Fibroblast of mammary gland (primary cell): ENCODE data around the gene PF4V1.
A peak's percentile ranks its signal among the peaks of the same experiment; 100 is the strongest.

Source experiments
- DNase-seq: peaks from one replicate; pipeline ENCODE4 v3.0.0-alpha.2; 2010; ENCODE audit warnings: low read depth
- H3K4me3 ChIP-seq: 2 replicates; pipeline ENCODE4 v1.5.1; 2011; ENCODE audit warnings: low read depth, mild to moderate bottlenecking, low read length, moderate library complexity; ENCODE audit not compliant: control insufficient read depth
- TF ChIP-seq, protein P1 (sequence below): conservative IDR thresholded peaks from 2 replicates; pipeline ENCODE4 v1.5.1; 2011; ENCODE audit warnings: low read depth, low read length, inconsistent platforms; ENCODE audit not compliant: control insufficient read depth, insufficient read depth

Gene PF4V1

DNA sequence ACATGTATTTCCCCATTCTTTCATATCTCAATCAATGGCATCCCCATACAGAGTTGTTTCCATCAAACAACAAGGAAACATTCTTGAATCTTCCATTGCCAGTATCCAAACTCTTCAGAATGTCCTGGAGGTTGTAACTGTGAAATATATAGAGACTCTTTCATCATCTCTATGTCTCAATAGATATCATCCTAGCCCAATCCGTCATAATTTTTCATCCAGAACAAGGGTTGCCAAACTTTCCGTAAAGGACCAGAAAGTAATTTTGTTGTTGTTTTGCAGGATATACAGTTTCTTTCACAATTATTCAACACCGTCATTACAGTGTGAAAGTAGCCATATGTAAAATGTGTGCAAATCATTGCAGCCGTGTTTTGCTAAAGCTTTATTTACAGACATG, 31.8 kb upstream of the PF4V1 start:
- no peak overlapping the region for H3K4me3 ChIP-seq
- no peak for DNase-seq
- TF ChIP-seq, protein P1, sequence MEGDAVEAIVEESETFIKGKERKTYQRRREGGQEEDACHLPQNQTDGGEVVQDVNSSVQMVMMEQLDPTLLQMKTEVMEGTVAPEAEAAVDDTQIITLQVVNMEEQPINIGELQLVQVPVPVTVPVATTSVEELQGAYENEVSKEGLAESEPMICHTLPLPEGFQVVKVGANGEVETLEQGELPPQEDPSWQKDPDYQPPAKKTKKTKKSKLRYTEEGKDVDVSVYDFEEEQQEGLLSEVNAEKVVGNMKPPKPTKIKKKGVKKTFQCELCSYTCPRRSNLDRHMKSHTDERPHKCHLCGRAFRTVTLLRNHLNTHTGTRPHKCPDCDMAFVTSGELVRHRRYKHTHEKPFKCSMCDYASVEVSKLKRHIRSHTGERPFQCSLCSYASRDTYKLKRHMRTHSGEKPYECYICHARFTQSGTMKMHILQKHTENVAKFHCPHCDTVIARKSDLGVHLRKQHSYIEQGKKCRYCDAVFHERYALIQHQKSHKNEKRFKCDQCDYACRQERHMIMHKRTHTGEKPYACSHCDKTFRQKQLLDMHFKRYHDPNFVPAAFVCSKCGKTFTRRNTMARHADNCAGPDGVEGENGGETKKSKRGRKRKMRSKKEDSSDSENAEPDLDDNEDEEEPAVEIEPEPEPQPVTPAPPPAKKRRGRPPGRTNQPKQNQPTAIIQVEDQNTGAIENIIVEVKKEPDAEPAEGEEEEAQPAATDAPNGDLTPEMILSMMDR = no peak

DNA sequence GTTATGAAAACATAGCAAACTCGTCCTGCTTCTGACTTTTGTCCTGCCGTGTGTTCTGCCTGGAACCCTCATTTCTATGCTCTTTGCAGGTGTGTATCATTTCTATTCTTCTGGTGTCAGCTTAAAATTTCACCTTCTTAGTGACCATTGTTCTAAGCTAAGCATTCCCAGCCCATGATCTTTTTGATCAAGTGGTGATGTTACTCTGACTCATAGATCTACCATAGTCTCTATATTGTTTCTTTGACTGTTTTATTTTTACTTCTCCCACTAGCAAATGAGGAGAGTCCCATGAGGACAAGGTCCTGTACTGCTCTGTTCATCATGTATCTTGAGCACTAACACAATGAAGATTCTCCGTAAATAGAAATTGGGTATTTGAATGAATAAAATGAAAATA, 30.7 kb upstream of the PF4V1 start:
- no peak overlapping the region for H3K4me3 ChIP-seq
- TF ChIP-seq, protein P1 = no peak

DNA sequence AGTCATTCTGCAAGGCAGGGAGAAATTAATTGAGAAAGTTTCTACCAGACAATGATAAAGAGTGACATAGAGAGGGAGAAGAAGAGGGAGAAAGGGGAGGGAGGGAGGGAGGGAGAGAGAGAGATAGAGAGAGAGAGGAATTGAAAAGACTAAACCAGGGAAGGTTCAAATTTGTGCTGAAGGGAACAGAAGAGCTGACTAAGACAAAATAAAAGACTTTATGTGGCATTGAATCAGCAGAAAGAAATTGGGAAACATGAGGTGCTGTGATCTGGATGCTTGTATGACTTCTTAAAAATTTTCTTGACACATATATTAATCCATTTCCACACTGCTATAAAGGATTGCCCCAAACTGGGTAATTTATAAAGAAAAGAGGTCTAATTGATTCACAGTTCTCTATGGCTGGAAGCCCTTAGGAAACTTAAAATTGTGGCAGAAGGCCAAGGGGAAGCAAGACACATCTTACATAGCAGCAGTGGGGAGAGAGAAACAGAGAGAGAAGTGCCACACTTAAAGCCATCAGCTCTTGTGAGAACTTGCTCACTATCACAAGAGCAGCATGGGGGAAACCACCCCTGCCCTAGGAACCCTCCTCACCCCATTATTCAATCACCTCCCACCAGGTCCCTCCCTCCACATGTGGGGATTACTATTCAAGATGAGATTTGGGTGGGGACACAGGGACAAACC, 30.1 kb upstream of the PF4V1 start:
- TF ChIP-seq, protein P1 = no peak
- DNase-seq = peak; percentile 50
- H3K4me3 ChIP-seq = no peak overlapping the region

More for the DNA sequence above, 30.7 kb upstream of the PF4V1 start:
- peak; percentile 60 for DNase-seq

DNA sequence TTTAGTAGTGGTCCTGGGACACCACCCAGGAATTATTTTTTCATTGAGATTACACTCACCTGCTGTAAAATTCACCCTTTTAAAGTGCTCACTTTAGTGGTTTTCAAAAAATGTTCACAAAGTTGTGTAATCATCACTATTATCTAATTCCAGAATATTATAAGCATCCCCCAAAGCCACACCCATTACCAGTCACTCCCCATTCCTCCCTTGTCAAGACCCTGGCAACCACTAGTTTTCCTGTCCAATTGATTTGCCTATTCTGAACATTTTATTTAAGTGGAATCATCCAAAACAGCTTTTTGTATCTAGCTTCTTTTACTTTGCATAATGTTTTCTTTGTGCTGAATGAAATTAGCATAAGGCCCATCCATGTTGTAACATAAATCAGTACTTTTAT, 29.3 kb upstream of the PF4V1 start:
- no peak for DNase-seq
- TF ChIP-seq, protein P1 = no peak
- no peak overlapping the region for H3K4me3 ChIP-seq

DNA sequence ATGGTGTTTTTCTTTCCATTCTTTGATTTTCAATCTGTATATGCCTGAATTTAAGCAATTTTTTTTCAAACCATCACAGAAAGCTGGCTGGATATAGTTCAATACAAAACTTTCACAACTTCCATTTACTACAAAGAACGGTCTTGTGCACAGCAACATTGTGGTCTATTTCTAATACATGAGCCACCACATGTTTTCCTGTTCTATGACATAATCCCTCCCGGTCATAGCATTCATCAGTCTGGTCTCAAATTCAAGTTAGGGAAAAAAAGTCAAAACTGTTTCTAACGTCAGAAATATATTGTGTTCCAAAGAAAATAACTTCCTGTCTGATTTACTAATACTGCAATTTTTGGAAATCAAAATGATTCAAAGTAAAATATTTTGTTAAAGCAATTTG, 24.1 kb upstream of the PF4V1 start:
- peak; percentile 81 for DNase-seq
- H3K4me3 ChIP-seq = no peak overlapping the region
- TF ChIP-seq, protein P1 = no peak

DNA sequence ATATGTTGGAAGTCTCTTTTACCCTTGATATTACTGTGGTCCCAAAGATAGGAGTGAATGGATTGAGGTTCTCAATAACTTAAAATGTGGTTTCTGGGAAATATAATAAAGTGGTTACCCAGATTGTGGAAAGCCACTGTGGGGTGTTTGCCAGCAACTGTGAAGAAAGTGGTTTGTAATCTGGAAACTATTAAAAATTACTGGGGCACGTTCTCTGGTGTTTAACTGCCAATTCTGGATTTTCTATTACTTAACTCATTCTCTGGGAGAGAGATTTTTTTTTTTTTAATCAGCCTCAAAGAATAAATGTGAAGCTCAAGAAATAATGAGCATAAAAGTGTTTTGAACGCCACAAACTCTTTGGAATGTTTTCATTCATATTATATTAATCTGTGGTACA, 21.5 kb upstream of the PF4V1 start:
- H3K4me3 ChIP-seq = no peak overlapping the region
- DNase-seq = no peak
- TF ChIP-seq, protein P1 = no peak
